GM18511 (cell line): ENCODE results near the gene SPRYD3.
"Not testable (repeated sequence)": the region's sequence is repeated elsewhere in the genome, so short reads cannot be mapped to it uniquely, and the experiment has no call there.

Source experiments
- ATAC-seq: cut with Tn5 transposase; IDR thresholded peaks from one replicate; pipeline ENCODE4 v1.9.1; 2021; ENCODE audit warnings: mild to moderate bottlenecking, moderate library complexity; ENCODE audit not compliant: unreplicated experiment

The SPRYD3 gene

DNA sequence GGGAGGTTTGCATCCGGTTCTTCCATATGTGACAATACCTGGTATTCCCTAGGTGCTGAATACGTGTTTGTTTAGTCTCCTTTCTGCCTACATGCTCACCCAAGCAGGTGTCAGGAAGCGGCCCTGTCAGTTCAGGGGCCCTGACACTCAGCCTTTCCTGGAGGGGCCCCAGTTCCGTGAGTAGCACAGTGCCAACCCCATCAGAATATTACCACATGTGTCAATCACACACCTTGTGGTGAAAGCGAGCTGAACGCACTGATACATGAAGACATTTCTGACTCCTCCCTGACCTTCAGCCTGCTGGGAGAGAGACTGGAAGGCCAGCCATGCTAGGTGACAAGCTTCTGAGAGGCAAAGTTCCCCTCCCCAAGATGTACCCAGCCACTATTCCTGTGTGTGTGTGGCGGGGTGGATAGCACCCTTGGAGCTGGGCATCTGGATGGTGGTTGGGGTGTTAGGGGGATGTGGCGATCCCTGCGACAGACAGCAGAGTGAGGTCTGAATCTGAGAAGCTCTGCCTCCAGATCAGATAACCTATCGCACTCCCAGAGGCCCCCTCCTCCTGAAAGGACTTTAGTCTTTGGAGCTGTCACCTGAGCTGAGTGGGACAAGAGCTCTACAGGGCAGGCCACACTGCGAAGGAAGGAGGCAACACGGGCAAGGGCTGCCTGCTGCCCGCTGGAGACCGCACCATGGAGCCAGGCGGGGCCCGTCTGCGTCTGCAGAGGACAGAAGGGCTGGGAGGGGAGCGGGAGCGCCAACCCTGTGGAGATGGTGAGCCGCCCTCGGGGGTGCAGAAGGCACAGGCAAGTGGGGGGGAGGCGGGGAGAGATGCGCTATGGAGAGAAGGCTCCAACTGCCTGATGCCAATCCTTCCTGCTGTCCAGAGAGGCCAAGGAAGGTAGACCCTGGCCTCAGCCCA is 24.0 kb upstream of the SPRYD3 start, which contains the start of gene SOAT2:
Gene SOAT2 (plus strand): TSS at position 604 of the 925 bp plus-strand sequence. CDS start 92 bp downstream, at position 696.
- peak; percentile 75 for ATAC-seq

DNA sequence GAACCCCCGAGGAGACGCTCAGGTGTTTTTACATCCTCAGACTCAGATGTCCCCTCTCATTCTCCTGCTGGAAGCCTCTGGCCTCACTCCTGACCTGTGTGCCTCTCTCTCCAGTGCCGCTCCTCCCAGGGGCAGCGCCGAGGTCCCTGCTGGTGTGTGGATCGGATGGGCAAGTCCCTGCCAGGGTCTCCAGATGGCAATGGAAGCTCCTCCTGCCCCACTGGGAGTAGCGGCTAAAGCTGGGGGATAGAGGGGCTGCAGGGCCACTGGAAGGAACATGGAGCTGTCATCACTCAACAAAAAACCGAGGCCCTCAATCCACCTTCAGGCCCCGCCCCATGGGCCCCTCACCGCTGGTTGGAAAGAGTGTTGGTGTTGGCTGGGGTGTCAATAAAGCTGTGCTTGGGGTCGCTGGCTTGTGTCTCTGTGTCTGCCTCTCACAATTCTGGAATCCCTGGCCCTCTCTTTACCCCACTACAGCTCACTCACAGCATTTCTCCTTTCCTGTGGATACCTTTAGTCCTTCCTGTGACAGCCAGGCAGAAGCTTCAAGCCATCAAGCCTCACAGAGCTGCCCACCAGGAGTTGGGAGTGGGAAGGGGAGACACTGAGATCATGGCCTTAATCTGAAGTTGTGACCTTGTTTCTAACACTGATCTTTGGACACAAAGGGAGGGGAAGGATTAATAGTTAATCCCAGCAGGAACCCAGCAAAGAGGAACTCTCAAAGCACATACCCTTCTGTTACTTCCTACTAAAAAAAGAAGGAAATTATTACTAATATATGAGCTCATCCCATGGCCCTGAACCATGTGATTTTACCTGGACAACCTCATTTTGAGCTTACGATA is 23.0 kb upstream of the SPRYD3 start:
- no peak for ATAC-seq

DNA sequence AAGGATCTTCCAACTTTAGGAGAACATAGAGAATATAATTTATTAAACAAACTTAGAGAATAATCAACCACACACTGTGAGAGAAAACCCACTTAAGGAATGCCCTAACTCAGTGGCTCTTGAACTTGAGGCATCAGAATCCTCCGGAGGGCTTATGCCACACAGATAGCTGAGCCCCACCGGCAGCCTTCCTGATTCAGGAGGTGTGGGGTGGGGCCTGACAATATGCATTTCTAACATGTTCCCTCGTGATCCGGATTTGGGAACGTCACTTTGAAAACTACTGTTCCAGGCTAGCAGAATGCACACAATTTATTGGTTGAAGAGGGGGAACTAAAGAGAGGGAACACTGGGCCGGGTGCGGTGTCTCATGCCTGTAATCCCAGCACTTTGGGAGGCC is 22.1 kb upstream of the SPRYD3 start:
- no peak for ATAC-seq

DNA sequence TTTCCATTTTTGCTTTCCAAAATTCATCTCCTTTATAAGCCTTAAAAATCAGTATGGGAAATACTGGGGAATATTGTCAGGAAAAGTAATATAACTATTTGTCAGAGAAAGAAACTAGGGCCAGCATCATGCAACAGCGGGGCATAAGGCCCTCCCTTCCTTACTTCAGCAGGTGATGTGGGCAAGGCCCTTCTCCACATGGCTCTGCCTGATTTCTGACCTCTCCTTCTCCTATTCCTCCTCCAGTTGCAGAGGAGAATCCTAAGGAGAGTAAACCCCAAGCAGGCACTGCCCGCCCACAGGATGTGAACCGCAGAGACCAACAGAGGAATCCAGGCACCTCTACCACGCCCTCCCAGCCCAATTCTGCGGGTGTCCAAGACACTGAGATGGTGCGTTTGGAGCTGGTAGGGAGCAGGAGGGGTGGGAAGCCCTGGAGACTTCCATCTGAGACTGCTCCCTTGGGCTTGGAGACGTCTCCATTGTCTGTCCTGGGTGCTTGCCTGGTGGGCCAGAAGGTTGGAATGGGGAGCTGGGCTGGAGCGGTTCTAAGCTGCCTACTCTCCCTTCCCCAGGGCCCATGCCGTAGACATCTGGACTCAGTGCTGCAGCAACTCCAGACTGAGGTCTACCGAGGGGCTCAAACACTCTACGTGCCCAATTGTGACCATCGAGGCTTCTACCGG is 21.4 kb upstream of the SPRYD3 start:
- ATAC-seq, result no peak

DNA sequence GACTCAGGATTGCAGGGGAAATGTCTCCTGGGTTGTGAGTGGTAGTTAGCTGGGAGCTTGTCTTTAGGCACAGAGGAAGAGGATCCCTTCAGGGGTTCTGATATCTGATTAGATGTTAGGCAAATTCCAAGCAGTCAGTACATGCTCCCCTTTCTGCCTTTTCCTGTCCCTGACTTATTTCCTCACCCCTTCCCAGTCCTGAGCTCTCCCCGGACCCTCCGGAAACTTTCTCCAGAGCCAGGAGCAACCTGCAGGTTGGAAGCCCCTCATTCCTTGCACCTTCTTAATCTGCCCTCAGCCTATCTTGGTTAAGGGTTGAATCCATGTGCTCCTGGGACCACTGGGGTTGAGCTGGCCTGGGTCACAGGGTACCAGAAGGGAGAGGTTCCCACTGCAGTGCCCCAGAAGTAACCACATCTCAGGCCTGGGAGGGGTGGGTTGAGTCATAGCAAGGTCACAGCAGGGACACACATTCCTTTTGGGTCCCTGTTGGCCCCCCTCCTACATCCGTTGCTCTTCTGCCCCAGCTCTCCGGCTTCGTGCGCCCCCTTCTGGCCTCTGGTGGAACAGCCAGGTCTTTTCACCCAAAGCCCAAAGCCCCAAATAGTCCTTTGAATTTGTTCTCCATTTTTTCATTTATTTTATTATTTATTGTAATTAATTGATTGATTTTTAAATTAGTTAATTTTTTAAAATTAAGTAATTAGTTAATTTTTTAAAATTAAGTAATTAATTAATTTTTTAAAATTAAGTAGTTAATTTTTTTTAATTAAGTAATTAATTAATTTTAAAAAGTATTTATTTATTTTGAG is 20.1 kb upstream of the SPRYD3 start:
- no peak for ATAC-seq

DNA sequence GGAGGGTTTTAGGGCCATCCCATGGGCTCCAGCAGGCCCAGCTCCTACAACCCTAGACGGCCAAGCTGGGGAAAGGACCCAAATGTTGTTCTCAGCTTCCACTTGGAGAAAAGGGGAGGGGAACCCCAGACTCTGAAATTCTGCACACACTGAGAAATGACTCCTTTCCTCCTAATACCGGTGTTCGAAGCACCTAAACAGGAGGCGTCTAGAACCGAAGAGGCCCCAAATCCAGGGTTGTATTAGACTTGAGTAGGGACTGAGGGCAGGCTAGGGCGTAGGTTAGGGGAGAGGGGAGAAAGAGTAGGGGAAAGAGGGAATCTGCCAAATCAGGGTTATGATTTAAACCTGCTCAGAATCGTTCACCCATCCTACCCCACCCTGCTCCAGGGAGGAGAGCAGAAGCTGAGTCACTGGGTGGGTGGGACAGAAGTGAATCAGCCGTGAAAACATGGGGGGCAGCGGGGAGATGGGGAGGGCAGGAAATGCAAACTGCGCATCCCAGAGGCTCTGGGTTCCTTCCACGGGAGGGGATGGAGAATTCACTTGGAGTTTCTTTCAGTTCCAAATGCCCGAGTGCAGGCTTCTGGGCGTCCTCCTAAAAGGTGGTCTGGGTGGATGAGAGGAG is 19.3 kb upstream of the SPRYD3 start:
- ATAC-seq, result no peak

DNA sequence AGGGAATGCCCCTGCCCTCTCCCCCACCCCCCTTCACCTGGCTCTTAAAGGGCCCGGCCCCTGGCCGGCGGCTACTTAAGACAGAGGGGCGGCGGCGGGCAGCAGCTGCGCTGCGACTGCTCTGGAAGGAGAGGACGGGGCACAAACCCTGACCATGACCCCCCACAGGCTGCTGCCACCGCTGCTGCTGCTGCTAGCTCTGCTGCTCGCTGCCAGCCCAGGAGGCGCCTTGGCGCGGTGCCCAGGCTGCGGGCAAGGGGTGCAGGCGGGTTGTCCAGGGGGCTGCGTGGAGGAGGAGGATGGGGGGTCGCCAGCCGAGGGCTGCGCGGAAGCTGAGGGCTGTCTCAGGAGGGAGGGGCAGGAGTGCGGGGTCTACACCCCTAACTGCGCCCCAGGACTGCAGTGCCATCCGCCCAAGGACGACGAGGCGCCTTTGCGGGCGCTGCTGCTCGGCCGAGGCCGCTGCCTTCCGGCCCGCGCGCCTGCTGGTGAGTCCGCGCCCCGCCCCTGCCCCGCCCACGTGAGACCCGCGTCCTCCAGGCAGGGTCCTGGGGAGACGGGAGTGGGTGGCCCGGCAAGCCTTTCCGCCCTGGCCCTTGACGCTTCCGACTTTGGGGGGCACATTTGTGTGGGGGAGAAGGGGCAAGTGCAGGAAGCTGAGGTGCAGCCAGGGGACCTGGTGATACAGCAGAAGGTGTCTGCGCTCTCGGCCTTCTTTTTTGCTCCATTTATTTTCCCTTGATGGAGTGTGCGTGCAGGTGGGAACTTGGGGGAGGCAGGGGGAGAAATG is 18.6 kb upstream of the SPRYD3 start, which contains the start of gene IGFBP6:
Gene IGFBP6 (plus strand): TSS at position 104 of the 790 bp plus-strand sequence. CDS start 51 bp downstream, at position 155.
- peak; percentile 67 for ATAC-seq

DNA sequence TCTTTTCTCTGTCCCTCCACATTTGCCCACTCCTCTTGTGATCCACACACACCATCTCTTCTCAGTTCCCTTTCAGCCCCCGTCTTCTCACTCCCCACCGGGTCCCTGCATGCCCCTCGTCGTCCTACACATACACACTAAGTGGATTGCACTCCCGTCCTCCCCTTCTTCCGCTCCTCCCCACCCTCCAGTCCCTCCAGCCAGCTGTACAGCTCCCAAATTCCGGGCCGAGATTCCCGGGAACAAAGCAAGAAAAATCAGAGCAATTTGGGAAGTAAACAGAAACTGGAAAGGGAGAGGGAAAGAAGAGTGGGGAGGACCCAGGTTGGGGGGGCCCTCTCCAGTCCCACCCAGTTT is 18.0 kb upstream of the SPRYD3 start:
- no peak for ATAC-seq

DNA sequence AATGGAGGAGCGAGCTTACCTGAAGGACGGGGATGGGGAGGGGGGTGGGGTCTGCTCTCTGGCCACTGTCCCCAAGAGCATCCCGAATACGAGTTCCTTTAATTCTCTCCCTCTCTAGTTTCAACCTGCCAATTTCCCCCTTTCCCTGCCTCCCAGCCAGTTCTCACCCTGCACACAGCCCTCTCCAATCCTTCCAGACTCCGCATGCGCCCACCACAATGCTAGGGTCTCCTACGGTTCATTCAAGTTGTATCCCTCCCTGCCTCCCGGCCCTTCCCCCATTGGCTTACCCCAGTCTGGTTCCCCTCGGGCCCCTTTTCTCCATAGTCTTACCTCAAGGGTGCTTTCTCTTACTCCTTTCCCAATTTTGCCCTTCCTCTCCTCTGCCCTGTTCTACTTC is 17.6 kb upstream of the SPRYD3 start:
- ATAC-seq, result no peak

DNA sequence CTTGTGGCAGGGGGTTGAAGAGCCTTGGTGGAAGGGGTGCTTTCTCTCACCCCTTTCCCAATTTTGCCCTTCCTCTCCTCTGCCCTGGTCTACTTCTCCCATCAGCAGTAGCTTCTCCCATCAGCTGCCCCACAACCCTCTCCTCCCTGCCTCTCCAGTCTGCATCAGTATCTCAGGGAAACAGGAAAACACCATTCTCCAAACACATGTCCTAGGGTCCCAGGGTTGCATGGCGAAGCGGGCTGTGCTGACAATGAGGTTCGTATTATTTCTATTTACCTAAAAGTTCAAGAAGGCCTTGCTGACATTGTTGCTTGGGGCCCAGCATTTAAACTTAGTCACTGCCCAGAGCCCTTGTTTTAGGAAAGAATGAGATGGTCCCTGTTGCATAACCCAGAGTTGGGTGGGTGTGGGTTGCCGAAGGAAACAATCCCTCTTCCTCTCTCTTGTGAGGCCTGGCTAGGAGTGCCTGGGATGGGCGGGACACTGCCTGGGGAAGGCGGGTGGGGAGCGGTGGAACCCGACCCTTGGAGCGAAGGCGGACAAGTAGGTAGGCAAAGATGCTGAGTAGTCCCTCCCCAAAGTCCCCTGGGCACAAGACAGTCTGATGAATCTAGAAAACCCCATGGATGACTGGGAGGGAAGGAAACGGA is 17.0 kb upstream of the SPRYD3 start:
- ATAC-seq, result no peak

DNA sequence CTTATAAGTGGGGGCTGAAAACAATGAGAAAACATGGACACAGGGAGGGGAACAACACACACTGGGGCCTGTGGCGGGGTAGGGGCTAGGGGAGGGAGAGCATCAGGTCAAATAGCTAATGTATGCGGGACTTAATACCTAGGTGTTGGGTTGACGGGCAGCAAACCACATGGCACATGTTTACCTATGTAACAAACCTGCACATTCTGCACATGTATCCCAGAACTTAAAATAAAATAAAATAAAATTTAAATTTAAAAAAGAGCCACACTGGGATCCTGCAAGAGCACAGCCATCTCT is 16.4 kb upstream of the SPRYD3 start:
- not testable (repeated sequence) for ATAC-seq

DNA sequence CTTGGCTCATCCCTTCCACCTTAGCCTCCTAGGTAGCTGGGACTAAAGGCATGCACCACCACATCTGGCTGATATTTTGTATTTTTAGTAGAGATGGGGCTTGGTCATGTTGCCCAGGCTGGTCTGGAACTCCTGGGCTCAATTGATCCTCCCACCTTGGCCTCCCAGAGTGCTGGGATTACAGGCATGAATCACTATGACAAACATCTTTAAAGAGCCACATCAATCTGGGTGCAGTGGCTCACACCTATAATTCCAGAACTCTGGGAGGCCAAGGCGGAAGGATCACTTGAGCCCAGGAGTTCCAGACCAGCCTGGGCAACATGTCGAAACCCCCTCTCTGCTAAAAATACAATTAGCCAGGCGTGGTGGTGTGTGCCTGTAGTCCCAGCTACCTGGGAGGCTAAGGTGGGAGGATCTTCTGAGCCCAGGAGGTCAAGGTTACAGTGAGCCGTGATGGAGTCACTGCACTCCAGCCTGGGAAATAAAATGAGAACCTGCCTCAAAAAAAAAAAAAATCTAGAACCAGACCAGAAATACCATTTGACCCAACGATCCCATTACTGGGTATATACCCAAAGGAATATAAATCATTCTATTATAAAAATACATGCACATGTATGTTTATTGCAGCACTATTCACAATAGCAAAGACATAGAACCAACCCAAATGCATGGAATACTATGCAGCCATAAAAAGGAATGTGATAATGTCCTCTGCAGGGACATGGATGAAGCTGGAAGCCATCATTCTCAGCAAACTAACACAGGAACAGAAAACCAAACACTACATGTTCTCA is 15.8 kb upstream of the SPRYD3 start:
- not testable (repeated sequence) for ATAC-seq

DNA sequence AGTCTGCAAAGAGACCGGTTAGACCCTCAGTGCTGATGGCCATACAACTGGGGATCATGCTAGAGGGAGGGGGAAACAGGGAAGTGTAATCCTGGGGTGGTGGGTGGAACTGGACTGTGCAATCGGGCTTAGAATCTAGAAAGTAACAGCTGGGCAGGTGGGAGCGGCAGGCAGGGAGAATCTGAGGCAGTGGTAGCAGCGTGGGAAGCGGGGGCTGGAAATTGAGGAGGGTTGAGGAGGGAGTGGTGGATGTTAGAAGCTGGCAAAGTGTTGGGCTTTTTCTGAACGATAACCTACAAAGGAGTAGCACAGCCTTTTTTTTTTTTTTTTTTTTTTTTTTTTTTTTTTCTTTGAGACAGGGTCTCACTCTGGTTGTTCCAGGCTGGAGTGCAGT is 15.2 kb upstream of the SPRYD3 start:
- ATAC-seq, result no peak

DNA sequence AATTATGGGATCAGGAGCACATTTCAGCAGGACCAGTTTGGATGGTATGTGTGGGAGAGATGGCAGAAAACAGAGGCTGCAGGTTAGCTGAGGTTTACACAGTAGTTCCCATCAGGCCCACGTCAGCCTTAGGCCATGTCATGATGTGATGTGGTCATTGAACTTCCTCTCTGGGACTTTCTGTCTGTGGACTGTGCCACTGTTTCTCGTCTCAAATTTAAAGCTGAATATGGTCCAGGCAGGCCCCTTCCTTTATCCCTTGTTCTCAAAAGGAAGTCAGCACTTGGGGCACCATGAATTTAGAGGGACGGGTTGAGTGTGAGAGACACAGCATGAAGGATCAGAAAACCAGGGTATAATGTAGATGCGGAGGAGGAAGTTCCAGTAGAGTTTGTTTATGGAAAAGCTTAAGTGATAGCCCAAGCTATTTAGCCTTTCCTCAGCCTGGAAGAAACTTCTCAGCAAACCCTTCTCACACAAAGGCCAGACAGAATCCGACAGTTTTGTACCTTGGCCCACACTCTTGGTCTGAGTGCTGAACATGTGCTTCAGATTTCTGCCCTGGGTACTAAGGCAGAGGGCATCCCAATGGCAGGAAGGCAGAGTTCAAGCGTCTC is 14.7 kb upstream of the SPRYD3 start:
- ATAC-seq, result no peak

DNA sequence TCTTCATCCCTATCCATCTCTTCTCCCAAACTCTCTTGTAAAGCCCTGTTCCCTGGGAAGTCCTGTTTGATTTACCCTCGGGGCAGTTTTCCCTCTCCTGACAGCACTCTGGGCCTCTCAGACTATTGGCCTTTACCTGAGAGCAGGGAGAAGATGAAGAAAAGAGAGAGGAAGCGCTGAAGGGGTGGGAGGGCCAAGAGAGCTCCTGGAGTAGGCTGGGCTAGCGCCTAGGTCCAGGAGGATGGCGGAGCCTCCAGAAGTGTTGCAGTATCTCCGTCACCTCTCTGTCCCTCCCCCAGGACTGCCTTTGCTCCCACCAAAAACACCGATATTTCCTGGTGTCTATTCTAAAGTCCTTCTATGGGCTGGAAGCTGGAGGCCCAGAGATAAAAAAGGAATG is 12.6 kb upstream of the SPRYD3 start:
- ATAC-seq, result no peak

DNA sequence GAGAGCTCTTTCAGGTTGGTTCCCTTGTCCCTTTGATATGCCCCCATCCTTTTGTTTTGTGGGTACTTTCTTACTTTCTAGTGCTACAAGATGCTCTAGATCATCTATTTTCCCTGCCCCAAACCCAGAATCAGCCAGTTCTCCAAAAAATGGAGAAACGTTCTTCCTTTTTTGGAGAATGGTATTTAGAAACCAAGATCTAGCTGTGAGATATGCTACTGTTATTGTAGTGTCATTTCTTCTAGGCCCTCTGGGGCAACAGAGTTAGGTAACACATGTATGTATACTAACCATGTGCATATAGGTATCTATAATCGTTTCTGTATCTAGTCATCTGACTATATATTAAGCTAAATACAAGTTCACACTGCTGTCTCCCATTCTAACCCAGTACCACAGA is 11.4 kb upstream of the SPRYD3 start:
- ATAC-seq, result no peak

DNA sequence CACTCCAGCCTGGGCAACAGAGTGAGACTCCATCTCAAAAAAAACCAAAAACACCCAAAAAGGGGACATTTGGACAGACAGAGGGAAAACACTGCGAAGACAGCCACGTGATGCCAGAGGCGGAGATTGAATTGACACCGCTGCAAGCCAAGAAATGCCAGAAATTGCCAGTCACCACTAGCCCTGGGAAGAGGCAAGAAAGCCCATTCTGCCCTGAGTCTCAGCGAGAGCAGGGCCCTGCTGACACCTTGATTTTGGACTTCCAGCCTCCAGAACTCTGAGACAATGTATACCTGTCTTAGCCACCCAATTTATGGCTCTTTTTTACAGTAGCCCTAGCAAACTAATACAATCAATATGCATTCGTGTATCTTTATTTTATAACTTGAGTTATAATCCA is 10.9 kb upstream of the SPRYD3 start:
- no peak for ATAC-seq

DNA sequence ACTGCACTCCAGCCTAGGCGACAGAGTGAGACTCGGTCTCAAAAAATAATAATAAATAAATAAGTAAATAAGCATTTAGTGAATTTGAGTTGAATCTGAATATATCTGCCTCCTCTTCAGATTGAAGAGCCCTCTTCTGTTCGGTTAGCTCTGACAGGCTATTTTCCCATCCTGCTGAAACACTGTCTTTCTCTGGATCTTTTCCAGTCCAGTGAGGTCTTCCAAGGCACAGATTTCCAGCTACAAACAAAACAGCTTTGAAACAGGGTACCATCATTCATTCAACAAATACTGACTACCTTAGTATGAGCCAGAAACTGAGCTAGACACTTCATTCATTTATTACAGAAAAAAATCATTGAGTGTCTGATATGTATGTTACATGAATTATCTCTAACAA is 7.2 kb upstream of the SPRYD3 start:
- ATAC-seq, result no peak
